IPS-18c (cell line): ENCODE data around the gene RPL36A.
A peak's percentile ranks its signal among the peaks of the same experiment; 100 is the strongest.

Source experiments
- H3K4me3 ChIP-seq: 2 replicates; pipeline ENCODE4 v1.7.0; 2013; ENCODE audit warnings: low read depth, mild to moderate bottlenecking, low read length, moderate library complexity; ENCODE audit not compliant: insufficient read depth
- H3K9me3 ChIP-seq: one replicate; pipeline ENCODE4 v1.6.1; 2013; ENCODE audit warnings: mild to moderate bottlenecking, low read length, moderate library complexity; ENCODE audit not compliant: control insufficient read depth, insufficient read depth

RPL36A gene

GRCh38 chrX:101415180-101416145, 24.7 kb downstream of the RPL36A start:
- H3K4me3 ChIP-seq, result no peak overlapping the region
- no peaks in the 10 kb centered on the region for H3K9me3 ChIP-seq

- Histone ChIP-seq H3K4me3 (no peak overlapping the region), H3K9me3 (no peaks in the 10 kb centered on the region)
These were observed 25.9 kb downstream of the RPL36A start for GRCh38 chrX:101416691-101417090.

- H3K4me3 ChIP-seq, result no peak overlapping the region
- no peaks in the 10 kb centered on the region for H3K9me3 ChIP-seq
These were observed 26.4 kb downstream of the RPL36A start for GRCh38 chrX:101417190-101417589.

- peak overlapping the region; percentile 59 for H3K4me3 ChIP-seq
- no peaks in the 10 kb centered on the region for H3K9me3 ChIP-seq
These were observed 27.4 kb downstream of the RPL36A start for GRCh38 chrX:101417981-101418841.

GRCh38 chrX:101419489-101419888, 28.7 kb downstream of the RPL36A start:
- Histone ChIP-seq H3K9me3 (no peaks in the 10 kb centered on the region), H3K4me3 (no peak overlapping the region)

GRCh38 chrX:101427954-101428353, 37.1 kb downstream of the RPL36A start:
- peaks cover 3% of the 10 kb centered on the region for H3K9me3 ChIP-seq
- no peak overlapping the region for H3K4me3 ChIP-seq

- Histone ChIP-seq H3K9me3 (peaks cover 3% of the 10 kb centered on the region), H3K4me3 (no peak overlapping the region)
These were observed 39.1 kb downstream of the RPL36A start for GRCh38 chrX:101429934-101430333.

- peaks cover 3% of the 10 kb centered on the region for H3K9me3 ChIP-seq
- H3K4me3 ChIP-seq, result no peak overlapping the region
These were observed 39.8 kb downstream of the RPL36A start for GRCh38 chrX:101430457-101431078.

GRCh38 chrX:101442085-101442484, 51.3 kb downstream of the RPL36A start:
- Histone ChIP-seq H3K4me3 (no peak overlapping the region), H3K9me3 (peaks cover 8% of the 10 kb centered on the region)
